ENCODE results near the gene HCRTR1.

Gene HCRTR1

DNA sequence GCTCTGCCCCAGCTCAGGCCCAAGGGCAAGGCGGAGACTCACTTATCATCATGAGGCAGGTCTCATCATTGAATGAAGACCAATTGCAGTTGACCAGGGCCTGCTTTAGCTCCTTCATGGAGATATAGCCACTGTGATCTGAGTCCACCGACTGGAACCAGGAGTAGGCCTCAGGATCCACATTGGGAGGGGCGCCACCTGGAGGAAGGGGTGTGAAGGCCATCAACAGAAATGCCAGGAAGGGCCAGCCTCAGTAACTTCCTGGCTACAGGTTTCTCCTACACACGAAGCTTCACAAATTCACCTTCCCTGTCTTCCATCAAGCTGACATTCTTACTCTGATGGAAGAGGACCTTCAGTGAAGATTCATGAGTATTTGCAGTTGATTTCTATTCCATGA, 15.6 kb downstream of the HCRTR1 start:
- TF ChIP-seq, protein P1, sequence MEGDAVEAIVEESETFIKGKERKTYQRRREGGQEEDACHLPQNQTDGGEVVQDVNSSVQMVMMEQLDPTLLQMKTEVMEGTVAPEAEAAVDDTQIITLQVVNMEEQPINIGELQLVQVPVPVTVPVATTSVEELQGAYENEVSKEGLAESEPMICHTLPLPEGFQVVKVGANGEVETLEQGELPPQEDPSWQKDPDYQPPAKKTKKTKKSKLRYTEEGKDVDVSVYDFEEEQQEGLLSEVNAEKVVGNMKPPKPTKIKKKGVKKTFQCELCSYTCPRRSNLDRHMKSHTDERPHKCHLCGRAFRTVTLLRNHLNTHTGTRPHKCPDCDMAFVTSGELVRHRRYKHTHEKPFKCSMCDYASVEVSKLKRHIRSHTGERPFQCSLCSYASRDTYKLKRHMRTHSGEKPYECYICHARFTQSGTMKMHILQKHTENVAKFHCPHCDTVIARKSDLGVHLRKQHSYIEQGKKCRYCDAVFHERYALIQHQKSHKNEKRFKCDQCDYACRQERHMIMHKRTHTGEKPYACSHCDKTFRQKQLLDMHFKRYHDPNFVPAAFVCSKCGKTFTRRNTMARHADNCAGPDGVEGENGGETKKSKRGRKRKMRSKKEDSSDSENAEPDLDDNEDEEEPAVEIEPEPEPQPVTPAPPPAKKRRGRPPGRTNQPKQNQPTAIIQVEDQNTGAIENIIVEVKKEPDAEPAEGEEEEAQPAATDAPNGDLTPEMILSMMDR (IDR thresholded peaks at IDR 0.05; ENCODE audit: low read depth, low read length) = peak; percentile 43
- no peak for DNase-seq (ENCODE audit: extremely low read depth, low read depth)

- TF ChIP-seq, protein P1 (IDR thresholded peaks at IDR 0.05; ENCODE audit: low read depth, low read length) = no peak
- DNase-seq (ENCODE audit: extremely low read depth, low read depth) = no peak
Observed at GRCh38 chr1:31637915-31638673, 20.6 kb downstream of the HCRTR1 start.

DNA sequence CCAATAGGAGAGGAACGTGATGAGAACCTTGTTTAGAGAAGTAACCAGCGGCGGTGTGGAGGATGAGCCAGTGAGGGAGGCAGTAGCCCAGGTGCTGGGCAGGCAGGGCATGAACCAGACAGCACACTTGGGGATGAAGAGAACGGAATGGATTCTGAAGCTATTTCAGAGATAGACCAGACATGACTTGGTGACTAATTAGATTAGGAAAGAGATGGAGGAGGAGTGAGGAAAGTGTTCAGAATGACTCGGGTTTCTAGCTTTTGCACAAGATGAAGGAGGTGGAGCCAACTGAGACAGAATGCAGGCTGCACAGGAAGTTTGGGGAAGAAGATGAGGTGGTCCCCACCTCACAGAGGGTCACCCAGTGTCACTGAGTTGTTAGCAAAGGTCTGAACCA, 22.1 kb downstream of the HCRTR1 start:
- TF ChIP-seq, protein P1 (IDR thresholded peaks at IDR 0.05; ENCODE audit: low read depth, low read length) = no peak
- DNase-seq (ENCODE audit: extremely low read depth, low read depth) = no peak

DNA sequence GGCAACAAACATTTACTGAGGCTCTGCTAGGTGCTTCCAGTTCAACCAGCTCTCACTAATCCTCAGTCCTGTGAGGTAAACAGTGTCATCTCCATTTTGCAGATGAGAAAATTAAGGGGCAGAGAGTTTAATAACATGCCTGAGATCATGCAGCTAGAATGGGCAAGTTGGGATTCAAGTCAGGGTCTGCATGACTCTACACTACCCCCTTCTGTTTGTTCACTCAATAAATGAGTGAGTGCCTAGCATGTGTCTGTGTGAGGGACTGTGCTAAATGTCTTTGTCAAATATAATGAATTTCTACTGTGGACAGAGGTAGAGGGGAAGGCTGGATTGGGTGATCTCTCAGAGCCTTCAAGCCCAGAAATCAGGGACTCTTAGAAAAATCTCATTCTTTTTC, 22.7 kb downstream of the HCRTR1 start:
- TF ChIP-seq, protein P1 (IDR thresholded peaks at IDR 0.05; ENCODE audit: low read depth, low read length) = no peak

GRCh38 chr1:31640964-31641363, 23.5 kb downstream of the HCRTR1 start:
- no peak for DNase-seq (ENCODE audit: extremely low read depth, low read depth)
- TF ChIP-seq, protein P1 (IDR thresholded peaks at IDR 0.05; ENCODE audit: low read depth, low read length) = no peak

More for the DNA sequence above, 22.7 kb downstream of the HCRTR1 start:
- DNase-seq (ENCODE audit: extremely low read depth, low read depth) = no peak

DNA sequence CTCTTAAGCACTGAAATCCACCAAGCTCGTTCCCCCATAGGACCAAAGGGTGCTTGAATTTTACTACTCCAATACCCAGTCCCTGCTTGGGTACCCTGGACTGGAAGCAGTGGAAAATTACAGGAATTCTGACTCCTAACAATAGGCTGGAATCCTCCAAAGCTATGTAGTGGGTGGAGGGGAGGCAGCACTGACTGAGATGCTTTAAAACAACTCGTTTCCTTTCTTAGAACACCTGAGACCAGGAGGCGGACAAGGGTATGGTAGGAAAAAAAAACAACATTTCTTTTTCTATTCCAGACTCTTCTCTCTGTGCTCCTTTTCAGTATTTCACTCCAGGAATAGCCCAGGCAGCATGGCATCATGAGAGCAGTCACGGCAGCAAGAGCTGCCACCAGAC, 24.9 kb downstream of the HCRTR1 start:
- TF ChIP-seq, protein P1 (IDR thresholded peaks at IDR 0.05; ENCODE audit: low read depth, low read length) = no peak
- no peak for DNase-seq (ENCODE audit: extremely low read depth, low read depth)

- TF ChIP-seq, protein P1 (IDR thresholded peaks at IDR 0.05; ENCODE audit: low read depth, low read length) = no peak
- no peak for DNase-seq (ENCODE audit: extremely low read depth, low read depth)
Observed at GRCh38 chr1:31642897-31643296, 25.4 kb downstream of the HCRTR1 start.
